Thyroid gland (tissue), 4 donors: ENCODE measurements around the gene SP7. TPM values are rescaled to one million over a fixed set of nuclear protein-coding genes. Genes with fewer than 3 reads are reported as not detected.
"Not testable (repeated sequence)": the region's sequence is repeated elsewhere in the genome, so short reads cannot be mapped to it uniquely, and the experiment has no call there.

Experiments used
- DNase-seq, 2 donors: peaks; one replicate each; pipeline ENCODE4 v3.0.0-alpha.2; 2019
- H3K27ac ChIP-seq, 3 donors: fragments of 200-600 bp; sonication (generic); 1 replicate in 2 of 3; 2 replicates in 1 of 3; pipeline ENCODE4 v1.5.1; 2016 to 2019; ENCODE audit warnings: mild to moderate bottlenecking in 1 of 3, moderate library complexity in 1 of 3
- H3K27me3 ChIP-seq: fragments of 200-600 bp; sonication (generic); one replicate; pipeline ENCODE4 v1.5.1; 2019
- H3K36me3 ChIP-seq, 2 donors: fragments of 200-600 bp; sonication (generic); one replicate each; pipeline ENCODE4 v1.5.1; 2016 to 2019
- H3K4me1 ChIP-seq, 2 donors: fragments of 200-600 bp; sonication (generic); one replicate each; pipeline ENCODE4 v1.5.1; 2017 to 2019
- H3K4me3 ChIP-seq, 3 donors: fragments of 200-600 bp; sonication (generic); replicated peaks in 1 of 3; 1 replicate in 2 of 3; 2 replicates in 1 of 3; pipeline ENCODE4 v1.5.1; 2016; ENCODE audit warnings: mild to moderate bottlenecking in 1 of 3
- H3K9me3 ChIP-seq: fragments of 200-600 bp; sonication (generic); one replicate; pipeline ENCODE4 v1.5.1; 2017
- POLR2A ChIP-seq, 2 donors: fragments of 450-650 bp; IDR thresholded peaks; one replicate each; pipeline ENCODE4 v1.6.1; 2017; ENCODE audit warnings: antibody characterized with exemption in 2 of 2, mild to moderate bottlenecking in 2 of 2, moderate library complexity in 1 of 2
- WGBS, 2 donors: methylation state at CpG; one replicate each; pipeline ENCODE4 v1.1.5; 2017; 5-methylcytosine and 5-hydroxymethylcytosine counted together
- intact Hi-C: fragments of 100-400 bp; cut with DNase I; formaldehyde crosslinking; loops from one replicate; pipeline ENCODE4 v1.15.1; 2023
- total RNA-seq, 4 donors: library from RNA; depleted of rRNA; stranded (reverse); fragments of >200 nt; gene quantifications; one replicate each; pipeline ENCODE4 v1.2.3, GENCODE V29; 2016
- TF ChIP-seq, protein P1 (sequence below), 6 experiments: fragments of 200-600 bp in 3 of 6; fragments of 450-650 bp in 3 of 6; sonication (generic) in 3 of 6; IDR thresholded peaks; one replicate each; pipeline ENCODE4 v1.5.1; 2016 to 2019; ENCODE audit warnings: antibody characterized with exemption in 6 of 6, mild to moderate bottlenecking in 2 of 6, inconsistent platforms in 1 of 6, moderate library complexity in 1 of 6

Gene SP7
- total RNA-seq, 4 donors from 2014 or later: not detected

DNA sequence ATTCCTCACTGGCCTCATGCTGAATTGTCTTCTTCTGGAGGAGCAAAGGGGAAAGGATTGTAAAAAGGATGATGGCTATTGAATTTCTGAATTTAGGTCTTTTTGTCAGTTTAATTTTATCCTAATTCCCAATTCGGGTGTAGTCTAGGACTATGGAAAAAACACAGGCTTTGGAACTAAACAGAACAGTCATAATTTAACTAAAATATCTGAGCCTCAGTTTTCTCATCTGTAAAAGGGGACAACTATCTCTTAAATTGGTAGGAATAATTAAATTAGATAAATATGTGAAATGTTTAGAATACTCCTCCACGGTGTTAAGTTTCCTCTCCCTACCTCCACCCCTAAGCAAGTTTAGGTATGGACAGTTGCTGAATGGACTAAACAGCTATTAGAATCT lies 40.6 kb upstream of the SP7 start:
- Histone ChIP-seq H3K36me3 (no peaks in the 10 kb centered on the region), H3K27ac (no peak overlapping the region), H3K4me1 (peaks cover 13 to 26% of the 10 kb centered on the region in 2 donors), H3K4me3 (no peak overlapping the region), H3K9me3 (no peaks in the 10 kb centered on the region), H3K27me3 (no peaks in the 10 kb centered on the region)
- TF ChIP-seq, protein P1, sequence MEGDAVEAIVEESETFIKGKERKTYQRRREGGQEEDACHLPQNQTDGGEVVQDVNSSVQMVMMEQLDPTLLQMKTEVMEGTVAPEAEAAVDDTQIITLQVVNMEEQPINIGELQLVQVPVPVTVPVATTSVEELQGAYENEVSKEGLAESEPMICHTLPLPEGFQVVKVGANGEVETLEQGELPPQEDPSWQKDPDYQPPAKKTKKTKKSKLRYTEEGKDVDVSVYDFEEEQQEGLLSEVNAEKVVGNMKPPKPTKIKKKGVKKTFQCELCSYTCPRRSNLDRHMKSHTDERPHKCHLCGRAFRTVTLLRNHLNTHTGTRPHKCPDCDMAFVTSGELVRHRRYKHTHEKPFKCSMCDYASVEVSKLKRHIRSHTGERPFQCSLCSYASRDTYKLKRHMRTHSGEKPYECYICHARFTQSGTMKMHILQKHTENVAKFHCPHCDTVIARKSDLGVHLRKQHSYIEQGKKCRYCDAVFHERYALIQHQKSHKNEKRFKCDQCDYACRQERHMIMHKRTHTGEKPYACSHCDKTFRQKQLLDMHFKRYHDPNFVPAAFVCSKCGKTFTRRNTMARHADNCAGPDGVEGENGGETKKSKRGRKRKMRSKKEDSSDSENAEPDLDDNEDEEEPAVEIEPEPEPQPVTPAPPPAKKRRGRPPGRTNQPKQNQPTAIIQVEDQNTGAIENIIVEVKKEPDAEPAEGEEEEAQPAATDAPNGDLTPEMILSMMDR (IDR thresholded peaks at IDR 0.05): no peak
- TF ChIP-seq POLR2A (IDR thresholded peaks at IDR 0.05): no peak
- no peak for DNase-seq
- WGBS, 2 donors: 82 to 90% methylated on average over 2 of the region's 2 CpGs
- intact Hi-C loops: no loop called here

DNA sequence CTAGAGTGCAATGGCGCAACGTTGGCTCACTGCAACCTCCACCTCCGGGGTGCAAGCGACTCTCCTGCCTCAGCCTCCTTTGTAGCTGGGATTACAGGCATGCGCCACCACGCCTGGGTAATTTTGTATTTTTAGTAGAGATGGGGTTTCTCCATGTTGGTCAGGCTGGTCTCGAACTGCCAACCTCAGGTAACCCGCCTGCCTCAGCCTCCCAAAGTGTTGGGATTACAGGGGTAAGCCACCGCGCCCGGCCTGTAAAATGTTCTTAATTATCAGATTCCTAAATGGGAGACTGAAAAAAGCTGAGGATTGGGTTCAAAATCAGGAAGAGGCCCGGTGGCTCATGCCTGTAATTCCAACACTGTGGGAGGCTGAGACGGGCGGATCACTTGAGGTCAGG lies 38.1 kb upstream of the SP7 start:
- 87 to 89% methylated on average over 13 to 14 of the region's 14 CpGs for WGBS, 2 donors
- peaks cover 16 to 30% of the 10 kb centered on the region in 2 donors for H3K4me1 ChIP-seq
- not testable (repeated sequence) for DNase-seq

DNA sequence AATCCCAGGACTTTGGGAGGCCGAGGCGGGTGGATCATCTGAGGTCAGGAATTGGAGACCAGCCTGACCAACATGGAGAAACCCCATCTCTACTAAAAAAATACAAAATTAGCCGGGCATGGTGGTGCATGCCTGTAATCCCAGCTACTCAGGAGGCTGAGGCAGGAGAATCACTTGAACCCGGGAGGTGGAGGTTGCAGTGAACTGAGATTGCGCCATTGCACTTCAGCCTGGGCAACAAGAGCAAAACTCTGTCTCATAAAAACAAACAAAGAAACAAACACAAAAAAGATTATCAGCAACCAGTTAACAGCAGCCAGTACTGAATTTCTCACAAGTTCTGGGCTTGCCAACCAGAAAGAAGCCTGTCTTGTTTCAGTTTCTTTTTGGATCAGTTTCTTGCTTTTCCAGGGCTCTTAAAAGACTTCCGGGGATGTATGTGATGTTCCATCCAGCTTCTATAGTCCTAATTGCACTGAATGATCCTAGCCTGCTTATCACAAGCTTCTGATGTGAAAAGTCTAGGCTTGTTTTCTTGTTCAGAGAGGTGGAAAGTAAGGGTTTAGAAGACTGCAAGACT lies 37.5 kb upstream of the SP7 start:
- intact Hi-C loops, H3K27me3 ChIP-seq, H3K36me3 ChIP-seq, DNase-seq, H3K4me3 ChIP-seq, H3K9me3 ChIP-seq: not testable (repeated sequence)
- Histone ChIP-seq H3K4me1 (peaks cover 16 to 28% of the 10 kb centered on the region in 2 donors), H3K27ac (peak overlapping the region; percentile 24 to 71 (median 35))
- 72% methylated on average over 6 of the region's 6 CpGs for WGBS, 2 donors

More for the DNA sequence above, 38.1 kb upstream of the SP7 start:
- peak overlapping the region in 1 of 3 donors; percentile 24 for H3K27ac ChIP-seq
- intact Hi-C loops, H3K4me3 ChIP-seq, H3K27me3 ChIP-seq, H3K9me3 ChIP-seq, H3K36me3 ChIP-seq: not testable (repeated sequence)

DNA sequence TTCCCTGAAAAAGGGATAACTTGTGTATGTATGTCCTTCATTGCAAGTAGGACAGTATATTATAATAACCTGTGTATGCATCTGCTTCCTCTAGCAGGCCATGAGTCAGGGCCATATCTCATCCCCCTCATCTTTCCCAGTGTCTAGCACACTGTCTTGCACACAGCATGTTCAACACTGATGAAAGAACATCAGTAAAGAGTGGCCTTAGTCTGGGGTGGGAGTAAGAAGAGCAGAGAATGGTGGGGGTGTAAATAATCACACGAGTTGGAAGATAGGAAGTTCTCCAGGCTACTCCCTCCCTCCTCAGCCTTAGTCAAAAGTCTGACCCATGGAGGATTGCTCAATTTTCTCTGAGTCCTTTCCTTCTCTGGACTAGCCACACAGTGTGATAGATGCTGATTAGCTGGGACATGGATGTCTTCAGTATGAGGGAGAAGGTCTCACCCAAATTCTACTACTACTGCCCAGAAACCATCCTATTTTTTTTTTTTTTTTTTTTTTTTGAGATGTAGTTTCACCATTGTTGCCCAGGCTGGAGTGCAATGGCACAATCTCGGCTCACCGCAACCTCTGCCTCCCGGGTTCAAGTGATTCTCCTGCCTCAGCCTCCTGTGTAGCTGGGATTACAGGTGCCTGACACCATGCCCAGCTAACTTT lies 29.2 kb upstream of the SP7 start:
- intact Hi-C loops: no loop called here

DNA sequence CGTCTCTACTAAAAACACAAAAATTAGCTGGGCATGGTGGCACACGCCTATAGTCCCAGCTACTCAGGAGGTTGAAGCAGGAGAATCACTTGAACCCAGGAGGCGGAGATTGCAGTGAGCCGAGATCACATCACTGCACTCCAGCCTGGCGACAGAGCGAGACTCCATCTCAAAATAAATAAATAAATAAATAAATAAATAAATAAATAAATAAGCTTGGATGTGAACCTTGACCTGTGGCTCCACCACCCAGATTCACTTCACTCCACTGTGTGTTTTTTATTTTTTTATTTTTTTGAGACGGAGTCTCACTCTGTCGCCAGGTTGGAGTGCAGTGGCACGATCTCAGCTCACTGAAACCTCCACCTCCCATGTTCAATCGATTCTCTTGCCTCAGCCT lies 25.5 kb upstream of the SP7 start:
- WGBS, 2 donors: 94 to 95% methylated on average over 10 of the region's 10 CpGs
- H3K36me3 ChIP-seq, H3K27me3 ChIP-seq, H3K4me3 ChIP-seq, H3K27ac ChIP-seq, H3K9me3 ChIP-seq, intact Hi-C loops, DNase-seq: not testable (repeated sequence)
- peaks cover 0 to 13% of the 10 kb centered on the region in 2 donors for H3K4me1 ChIP-seq

More for the DNA sequence above, 29.2 kb upstream of the SP7 start:
- Histone ChIP-seq H3K27me3 (no peaks in the 10 kb centered on the region), H3K9me3 (no peaks in the 10 kb centered on the region), H3K4me3 (no peak overlapping the region), H3K27ac (no peak overlapping the region), H3K4me1 (peaks cover 3 to 11% of the 10 kb centered on the region in 2 donors), H3K36me3 (no peaks in the 10 kb centered on the region)
- TF ChIP-seq, protein P1 (IDR thresholded peaks at IDR 0.05): no peak
- no peak for TF ChIP-seq POLR2A (IDR thresholded peaks at IDR 0.05)
- WGBS, 2 donors: 88 to 90% methylated on average over 4 of the region's 4 CpGs
- no peak for DNase-seq

DNA sequence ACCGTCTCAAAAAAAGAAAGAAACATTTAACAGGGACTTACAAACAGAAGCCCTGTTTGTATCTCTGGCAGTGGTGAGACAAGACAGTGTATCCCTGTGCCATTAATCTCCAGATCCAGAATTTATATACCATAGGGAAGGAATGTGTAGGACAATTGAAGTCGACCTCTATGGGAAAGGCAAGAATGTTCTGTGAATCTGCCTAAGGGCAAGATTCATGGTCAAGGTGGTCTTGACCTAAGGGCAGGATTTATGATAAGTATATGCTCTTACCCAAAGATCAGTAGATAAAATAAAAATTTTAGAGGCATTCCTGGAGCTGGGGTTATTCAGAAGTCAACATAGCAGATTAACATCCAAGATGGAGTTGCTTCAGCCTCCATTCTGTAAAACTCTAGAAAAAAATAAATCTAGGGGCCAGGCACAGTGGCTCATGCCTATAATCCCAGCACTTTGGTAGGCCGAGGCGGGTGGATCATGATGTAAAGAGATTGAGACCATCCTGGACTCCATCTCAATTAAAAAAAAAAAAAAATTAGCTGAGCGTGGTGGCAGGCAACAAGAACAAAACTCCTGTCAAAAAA lies 22.8 kb upstream of the SP7 start:
- Histone ChIP-seq H3K9me3 (no peaks in the 10 kb centered on the region), H3K27me3 (no peaks in the 10 kb centered on the region), H3K4me1 (peaks cover 0 to 13% of the 10 kb centered on the region in 2 donors), H3K4me3 (no peak overlapping the region), H3K27ac (no peak overlapping the region), H3K36me3 (no peaks in the 10 kb centered on the region)
- DNase-seq: no peak
- intact Hi-C loops: no loop called here
- TF ChIP-seq, protein P1 (IDR thresholded peaks at IDR 0.05): no peak
- 87 to 88% methylated on average over 5 of the region's 5 CpGs for whole genome bisulfite sequencing, 2 donors
